Panc1 (cell line): ENCODE results near the gene CRYGN. TPM values are rescaled to one million over a fixed set of nuclear protein-coding genes. Genes with fewer than 3 reads are reported as not detected.

Source experiments
- ATAC-seq: fragments of 200-7000 bp; cut with Tn5 transposase; 2 replicates; pipeline ENCODE4 v1.9.1; 2020; ENCODE audit warnings: mild to moderate bottlenecking, moderate library complexity
- BruUV-seq: library from RNA; stranded (reverse); fragments of 400-500 nt; replicated peaks from 2 replicates; lab custom pipeline; 2021; lab: Mats Ljungman, UMichigan
- CTCF ChIA-PET: fragments of 300-600 bp; sonication (Branson Sonifier 250); formaldehyde crosslinking; loops from one replicate; lab custom pipeline; 2022; ENCODE audit warnings: antibody characterized with exemption; lab: Charles Lee
- POLR2A ChIA-PET: fragments of 300-600 bp; sonication (Branson Sonifier 250); formaldehyde crosslinking; loops from one replicate; lab custom pipeline; 2022; ENCODE audit warnings: antibody characterized with exemption; lab: Charles Lee
- DNase-seq: peaks from one replicate; pipeline ENCODE4 v3.0.0-alpha.2; 2010; ENCODE audit warnings: low read depth, low spot score
- H3K27ac ChIP-seq: 2 replicates; pipeline ENCODE4 v1.5.1; 2011; ENCODE audit warnings: mild to moderate bottlenecking, low read length, inconsistent platforms
- H3K27me3 ChIP-seq: fragments of 200-500 bp; sonication (Bioruptor generic); 2 replicates; pipeline ENCODE4 v1.6.0; 2014; ENCODE audit warnings: low read length, inconsistent platforms; ENCODE audit not compliant: control insufficient read depth, insufficient read depth
- H3K36me3 ChIP-seq: fragments of 200-500 bp; sonication (Bioruptor generic); 2 replicates; pipeline ENCODE4 v1.5.1; 2014; ENCODE audit warnings: inconsistent platforms, mild to moderate bottlenecking, low read length, moderate library complexity; ENCODE audit not compliant: control insufficient read depth, insufficient read depth
- H3K4me1 ChIP-seq: 2 replicates; pipeline ENCODE4 v1.5.1; 2011; ENCODE audit warnings: inconsistent platforms, mild to moderate bottlenecking, low read length, moderate library complexity; ENCODE audit not compliant: control insufficient read depth, insufficient read depth
- H3K4me3 ChIP-seq, 2 experiments: 2 replicates each; pipeline ENCODE4 v1.5.1; 2011 to 2012; ENCODE audit warnings: low read depth in 2 of 2, low read length in 2 of 2, mild to moderate bottlenecking in 2 of 2, inconsistent platforms in 1 of 2, moderate library complexity in 1 of 2
- H3K9me3 ChIP-seq: fragments of 200-500 bp; sonication (Bioruptor generic); 2 replicates; pipeline ENCODE4 v1.5.1; 2014; ENCODE audit warnings: low read depth, mild to moderate bottlenecking, inconsistent platforms, low read length, moderate library complexity; ENCODE audit not compliant: control insufficient read depth, insufficient read depth
- CTCF ChIP-seq: fragments of 450-650 bp; IDR thresholded peaks from 2 replicates; pipeline ENCODE4 v1.5.1; 2017; ENCODE audit warnings: mild to moderate bottlenecking
- POLR2AphosphoS5 ChIP-seq: IDR thresholded peaks from 2 replicates; pipeline ENCODE4 v1.6.1; 2012; ENCODE audit warnings: mild to moderate bottlenecking, low read depth, low read length, moderate library complexity
- REST ChIP-seq, 2 experiments: IDR thresholded peaks; 2 replicates each; pipeline ENCODE4 v1.6.1; 2011 to 2012; ENCODE audit warnings: low read depth in 2 of 2, control low read depth in 1 of 2, low read length in 1 of 2, mild to moderate bottlenecking in 1 of 2, moderate library complexity in 1 of 2; ENCODE audit not compliant: insufficient read depth in 1 of 2
- SIN3A ChIP-seq: IDR thresholded peaks from 2 replicates; pipeline ENCODE4 v1.6.1; 2012; ENCODE audit warnings: low read depth, mild to moderate bottlenecking, low read length, moderate library complexity, borderline replicate concordance; ENCODE audit not compliant: insufficient read depth
- TCF7L2 ChIP-seq: IDR thresholded peaks from 2 replicates; pipeline ENCODE4 v1.6.1; 2011; ENCODE audit warnings: mild to moderate bottlenecking, low read depth, low read length, inconsistent platforms
- in situ Hi-C: cut with HindIII; loops from 2 replicates; pipeline ENCODE4 v1.10.0; 2016; ENCODE audit warnings: low sequenced_read_pairs, low pct_unique_long_range_greater_than_20kb
- intact Hi-C: fragments of 100-400 bp; cut with micrococcal nuclease; formaldehyde crosslinking; loops from one replicate; pipeline ENCODE4 v1.10.0; 2022; ENCODE audit not compliant: unreplicated experiment
- total RNA-seq: library from RNA; stranded (reverse); gene quantifications from one replicate; pipeline ENCODE4 v1.2.1, GENCODE V29; 2021; ENCODE audit not compliant: unreplicated experiment

Gene CRYGN
- total RNA-seq, 1 experiment from 2014 or later, result 0.74 TPM

GRCh38 chr7:151435971-151436370, 4.0 kb downstream of the CRYGN start:
- intact Hi-C loops (no loop called here), in situ Hi-C loops (no loop called here)
- no peaks in the 10 kb centered on the region for H3K36me3 ChIP-seq
- no peaks in the 10 kb centered on the region for H3K9me3 ChIP-seq
- ATAC-seq, result no peak
- no peak overlapping the region for H3K4me3 ChIP-seq
- H3K27ac ChIP-seq, result peak overlapping the region; percentile 29; the same call in 1 of the 2 replicates
- ChIA-PET CTCF (no interaction called here), POLR2A (no interaction called here)
- TF ChIP-seq POLR2AphosphoS5 (no peak), SIN3A (no peak), TCF7L2 (no peak), CTCF (no peak)
- DNase-seq, result no peak
- no peaks in the 10 kb centered on the region for H3K27me3 ChIP-seq
- no TSS peak for BruUV-seq
- peaks cover 9% of the 10 kb centered on the region for H3K4me1 ChIP-seq

GRCh38 chr7:151435103-151435916, 4.6 kb downstream of the CRYGN start:
- Histone ChIP-seq H3K27me3 (no peaks in the 10 kb centered on the region), H3K27ac (no peak overlapping the region), H3K36me3 (no peaks in the 10 kb centered on the region), H3K9me3 (no peaks in the 10 kb centered on the region), H3K4me1 (peaks cover 4% of the 10 kb centered on the region; the same call in 1 of the 2 replicates), H3K4me3 (no peak overlapping the region)
- DNase-seq, result no peak
- POLR2A ChIA-PET, result no interaction called here
- intact Hi-C loops, result no loop called here
- no peak for ATAC-seq
- no peak for TF ChIP-seq CTCF
- TF ChIP-seq POLR2AphosphoS5, result no peak
- TF ChIP-seq TCF7L2, result no peak
- TF ChIP-seq SIN3A, result no peak
- TF ChIP-seq REST (IDR thresholded peaks at IDR 0.05; ENCODE audit: insufficient read depth in 1 of 2, low read depth in 2 of 2, low read length in 1 of 2), result no peak
- CTCF ChIA-PET, result no interaction called here
- no TSS peak for BruUV-seq
- in situ Hi-C loops, result no loop called here
